Right lobe of liver (tissue), 4 donors: ENCODE results near the gene TMEM14B.

Experiments used
- CTCF ChIP-seq, 4 donors: fragments of 200-600 bp in 3 of 4; fragments of 450-650 bp in 1 of 4; IDR thresholded peaks; one replicate each; pipeline versions ENCODE4 v1.5.1 to v1.8.0; 2016 to 2022; ENCODE audit warnings: antibody characterized with exemption in 4 of 4, mild to moderate bottlenecking in 2 of 4
- POLR2A ChIP-seq: fragments of 450-650 bp; IDR thresholded peaks from one replicate; pipeline ENCODE4 v1.6.1; 2017; ENCODE audit warnings: antibody characterized with exemption, mild to moderate bottlenecking
- donor health status: DM: no; HTN: no; CAD: no.
- donor health status: DM: no; HTN: no; CAD: no.
- donor health status: DM: no; HTN: yes; CAD: no.

GRCh38 chr6:10725044-10725443 lies 22.6 kb upstream of the TMEM14B start:
- TF ChIP-seq CTCF (IDR thresholded peaks at IDR 0.05) (no peak), POLR2A (no peak)
